GM12801 (cell line): Measurements from ENCODE around the gene ALDH1A3.

Experiments used
- TF ChIP-seq, protein P1 (sequence below): IDR thresholded peaks from one replicate; pipeline ENCODE4 v1.5.1; 2011; ENCODE audit warnings: control low read depth; ENCODE audit not compliant: insufficient read length; ENCODE audit errors: extremely low read depth

ALDH1A3 gene

GRCh38 chr15:100879464-100880138 lies at the start of gene ALDH1A3:
Gene ALDH1A3, plus strand, starts transcription at chr15:100879831. Its CDS starts 77 bp downstream, at chr15:100879908.
- TF ChIP-seq, protein P1, sequence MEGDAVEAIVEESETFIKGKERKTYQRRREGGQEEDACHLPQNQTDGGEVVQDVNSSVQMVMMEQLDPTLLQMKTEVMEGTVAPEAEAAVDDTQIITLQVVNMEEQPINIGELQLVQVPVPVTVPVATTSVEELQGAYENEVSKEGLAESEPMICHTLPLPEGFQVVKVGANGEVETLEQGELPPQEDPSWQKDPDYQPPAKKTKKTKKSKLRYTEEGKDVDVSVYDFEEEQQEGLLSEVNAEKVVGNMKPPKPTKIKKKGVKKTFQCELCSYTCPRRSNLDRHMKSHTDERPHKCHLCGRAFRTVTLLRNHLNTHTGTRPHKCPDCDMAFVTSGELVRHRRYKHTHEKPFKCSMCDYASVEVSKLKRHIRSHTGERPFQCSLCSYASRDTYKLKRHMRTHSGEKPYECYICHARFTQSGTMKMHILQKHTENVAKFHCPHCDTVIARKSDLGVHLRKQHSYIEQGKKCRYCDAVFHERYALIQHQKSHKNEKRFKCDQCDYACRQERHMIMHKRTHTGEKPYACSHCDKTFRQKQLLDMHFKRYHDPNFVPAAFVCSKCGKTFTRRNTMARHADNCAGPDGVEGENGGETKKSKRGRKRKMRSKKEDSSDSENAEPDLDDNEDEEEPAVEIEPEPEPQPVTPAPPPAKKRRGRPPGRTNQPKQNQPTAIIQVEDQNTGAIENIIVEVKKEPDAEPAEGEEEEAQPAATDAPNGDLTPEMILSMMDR = no peak

- TF ChIP-seq, protein P1 = no peak
These were observed 48.2 kb upstream of the ALDH1A3 start for GRCh38 chr15:100831467-100831866.

- TF ChIP-seq, protein P1 = no peak
These were observed 47.3 kb upstream of the ALDH1A3 start for GRCh38 chr15:100832149-100832942.

DNA sequence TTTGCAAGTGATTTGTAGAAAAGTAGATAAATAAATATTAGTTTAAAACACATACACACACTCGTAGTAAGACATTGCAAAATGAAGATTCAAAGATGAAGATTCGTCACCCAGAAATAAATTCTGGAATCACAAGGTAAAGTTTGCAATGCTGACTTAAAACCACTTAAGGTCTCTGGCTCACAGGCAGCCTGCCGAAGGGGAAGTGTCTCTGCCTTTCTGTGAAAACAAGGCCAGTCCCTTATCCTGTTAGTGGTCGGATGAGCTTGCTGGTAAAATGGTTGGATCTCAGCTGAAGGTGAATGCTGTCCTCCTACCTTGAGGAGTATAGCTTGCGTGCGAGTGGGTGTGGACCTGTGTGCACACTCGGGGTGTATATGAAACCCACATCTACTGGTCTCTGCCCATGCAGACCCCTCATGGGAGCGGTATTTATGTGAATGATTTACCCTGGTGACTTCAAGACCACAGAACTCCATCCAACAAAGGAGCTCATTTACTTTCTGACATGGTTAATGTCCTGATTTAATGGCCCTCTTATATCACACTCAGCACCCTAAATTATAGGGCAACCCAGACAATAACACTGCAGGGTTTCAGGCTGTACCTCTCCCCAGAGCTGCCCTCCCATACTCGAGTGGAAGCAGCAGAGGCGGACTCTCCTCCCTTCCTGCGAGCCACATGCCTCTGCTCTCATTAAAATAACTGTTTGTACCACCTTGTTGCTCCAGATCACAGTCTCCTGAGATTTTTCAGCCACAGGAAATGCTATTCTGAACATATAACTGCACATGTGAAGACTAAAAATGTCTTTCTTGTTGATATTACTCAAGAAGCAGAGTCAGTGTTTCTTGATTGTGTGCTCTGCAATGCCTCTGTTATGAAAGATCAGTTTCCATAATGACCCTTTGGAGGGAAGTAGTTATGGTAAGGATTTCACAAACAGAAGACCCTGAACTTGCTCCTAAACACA lies 45.9 kb upstream of the ALDH1A3 start:
- TF ChIP-seq, protein P1 = no peak

GRCh38 chr15:100834731-100835130 lies 44.9 kb upstream of the ALDH1A3 start:
- TF ChIP-seq, protein P1 = no peak

- TF ChIP-seq, protein P1 = no peak
These were observed 44.0 kb upstream of the ALDH1A3 start for GRCh38 chr15:100835636-100836035.

- TF ChIP-seq, protein P1 = no peak
These were observed 43.1 kb upstream of the ALDH1A3 start for GRCh38 chr15:100836501-100836900.
